Hepatocyte (in vitro differentiated cells): ENCODE results near the gene MYRIP.

Experiments
- CTCF ChIP-seq: fragments of 200-600 bp; sonication (generic); IDR thresholded peaks from 2 replicates; pipeline ENCODE4 v1.5.1; 2016; ENCODE audit warnings: antibody characterized with exemption, mild to moderate bottlenecking; ENCODE audit not compliant: poor library complexity
- EZH2 ChIP-seq: fragments of 200-600 bp; sonication (generic); IDR thresholded peaks from 2 replicates; pipeline ENCODE4 v1.6.1; 2016; ENCODE audit warnings: antibody characterized with exemption, mild to moderate bottlenecking, borderline replicate concordance
- EZH2phosphoT487 ChIP-seq: fragments of 200-600 bp; sonication (generic); IDR thresholded peaks from one replicate; pipeline ENCODE4 v1.6.1; 2018; ENCODE audit warnings: antibody characterized with exemption, mild to moderate bottlenecking, low read depth, moderate library complexity; ENCODE audit not compliant: unreplicated experiment, severe bottlenecking

- TF ChIP-seq CTCF = no peak
- no peak for TF ChIP-seq EZH2
- TF ChIP-seq EZH2phosphoT487 = no peak
Measured at GRCh38 chr3:40191251-40191650, 381.8 kb downstream of the MYRIP start.
